Measurements from ENCODE around the gene HCAR2.

DNA sequence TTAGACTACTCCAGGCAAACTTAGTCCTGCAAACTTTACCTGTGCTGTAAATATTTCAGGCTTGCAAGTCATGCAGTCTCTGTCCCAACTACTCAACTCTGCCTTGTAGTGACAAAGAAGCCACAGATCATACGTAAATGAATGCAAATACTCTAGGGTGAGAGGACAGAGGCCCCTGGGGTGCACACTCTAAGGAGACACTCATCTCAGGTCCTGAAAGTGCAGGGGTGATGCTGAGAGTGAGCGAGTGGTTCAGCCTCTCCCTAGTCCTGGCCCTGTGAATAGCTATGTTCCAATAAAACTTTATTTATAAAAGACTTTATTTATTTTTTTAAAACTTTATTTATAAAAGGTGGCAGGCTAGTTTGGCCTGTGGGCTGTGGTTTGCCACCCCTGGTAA, 34.9 kb downstream of the HCAR2 start:
- TF ChIP-seq GATA3 (IDR thresholded peaks at IDR 0.05; ENCODE audit: low read depth, low read length) (no peak), GATA2 (IDR thresholded peaks at IDR 0.05; ENCODE audit: low read depth, low read length) (no peak)

Measured in SH-SY5Y (cell line).